Transverse colon (tissue), 3 donors: Measurements from ENCODE around the gene BUD13.

Source experiments
- EP300 ChIP-seq: sonication (generic); formaldehyde crosslinking; IDR thresholded peaks from one replicate; pipeline ENCODE4 v1.6.1; 2017; ENCODE audit warnings: antibody characterized with exemption, low read depth
- POLR2A ChIP-seq: fragments of 450-650 bp; IDR thresholded peaks from one replicate; pipeline ENCODE4 v1.6.1; 2016; ENCODE audit warnings: antibody characterized with exemption, mild to moderate bottlenecking, moderate library complexity
- TF ChIP-seq, protein P1 (sequence below), 5 experiments: fragments of 200-600 bp in 3 of 5; fragments of 450-650 bp in 2 of 5; sonication (generic) in 3 of 5; IDR thresholded peaks; 1 replicate in 2 of 5; 2 replicates in 3 of 5; pipeline ENCODE4 v1.5.1; 2016 to 2017; ENCODE audit warnings: antibody characterized with exemption in 5 of 5, inconsistent platforms in 3 of 5, mild to moderate bottlenecking in 2 of 5, moderate library complexity in 1 of 5

DNA sequence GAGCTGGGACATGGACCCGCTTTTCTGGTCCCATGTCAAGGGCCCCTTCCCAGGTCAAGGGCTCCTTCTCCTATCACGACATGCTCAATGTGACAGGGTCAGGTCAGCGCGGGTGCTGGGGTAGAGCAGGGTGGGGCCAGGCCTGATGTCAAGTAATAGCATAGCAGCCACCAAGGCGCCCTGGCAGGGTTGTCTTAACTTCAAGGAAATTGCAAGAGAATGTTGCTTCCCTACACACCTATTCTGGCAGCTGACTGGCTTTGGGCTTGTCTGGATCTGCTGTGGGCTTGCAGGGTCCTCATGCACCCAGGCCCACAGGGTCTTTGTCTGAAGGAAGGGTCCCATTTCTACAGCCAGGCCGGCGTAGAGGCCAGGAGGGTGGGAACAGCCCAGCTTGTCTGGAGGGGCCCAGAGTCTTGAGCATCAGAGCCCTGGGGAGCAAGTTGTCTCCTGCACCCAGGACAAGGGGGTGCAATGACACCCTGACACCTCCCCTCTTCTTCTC is 71.4 kb downstream of the BUD13 start:
- TF ChIP-seq, protein P1, sequence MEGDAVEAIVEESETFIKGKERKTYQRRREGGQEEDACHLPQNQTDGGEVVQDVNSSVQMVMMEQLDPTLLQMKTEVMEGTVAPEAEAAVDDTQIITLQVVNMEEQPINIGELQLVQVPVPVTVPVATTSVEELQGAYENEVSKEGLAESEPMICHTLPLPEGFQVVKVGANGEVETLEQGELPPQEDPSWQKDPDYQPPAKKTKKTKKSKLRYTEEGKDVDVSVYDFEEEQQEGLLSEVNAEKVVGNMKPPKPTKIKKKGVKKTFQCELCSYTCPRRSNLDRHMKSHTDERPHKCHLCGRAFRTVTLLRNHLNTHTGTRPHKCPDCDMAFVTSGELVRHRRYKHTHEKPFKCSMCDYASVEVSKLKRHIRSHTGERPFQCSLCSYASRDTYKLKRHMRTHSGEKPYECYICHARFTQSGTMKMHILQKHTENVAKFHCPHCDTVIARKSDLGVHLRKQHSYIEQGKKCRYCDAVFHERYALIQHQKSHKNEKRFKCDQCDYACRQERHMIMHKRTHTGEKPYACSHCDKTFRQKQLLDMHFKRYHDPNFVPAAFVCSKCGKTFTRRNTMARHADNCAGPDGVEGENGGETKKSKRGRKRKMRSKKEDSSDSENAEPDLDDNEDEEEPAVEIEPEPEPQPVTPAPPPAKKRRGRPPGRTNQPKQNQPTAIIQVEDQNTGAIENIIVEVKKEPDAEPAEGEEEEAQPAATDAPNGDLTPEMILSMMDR (IDR thresholded peaks at IDR 0.05), result no peak
- no peak for TF ChIP-seq POLR2A
- no peak for TF ChIP-seq EP300
